Thyroid gland (tissue), 4 donors: ENCODE results near the gene ATP5PB.

Experiments used
- POLR2A ChIP-seq, 2 donors: fragments of 450-650 bp; IDR thresholded peaks; one replicate each; pipeline ENCODE4 v1.6.1; 2017; ENCODE audit warnings: antibody characterized with exemption in 2 of 2, mild to moderate bottlenecking in 2 of 2, moderate library complexity in 1 of 2
- TF ChIP-seq, protein P1 (sequence below), 6 experiments: fragments of 200-600 bp in 3 of 6; fragments of 450-650 bp in 3 of 6; sonication (generic) in 3 of 6; IDR thresholded peaks; one replicate each; pipeline ENCODE4 v1.5.1; 2016 to 2019; ENCODE audit warnings: antibody characterized with exemption in 6 of 6, mild to moderate bottlenecking in 2 of 6, inconsistent platforms in 1 of 6, moderate library complexity in 1 of 6

DNA sequence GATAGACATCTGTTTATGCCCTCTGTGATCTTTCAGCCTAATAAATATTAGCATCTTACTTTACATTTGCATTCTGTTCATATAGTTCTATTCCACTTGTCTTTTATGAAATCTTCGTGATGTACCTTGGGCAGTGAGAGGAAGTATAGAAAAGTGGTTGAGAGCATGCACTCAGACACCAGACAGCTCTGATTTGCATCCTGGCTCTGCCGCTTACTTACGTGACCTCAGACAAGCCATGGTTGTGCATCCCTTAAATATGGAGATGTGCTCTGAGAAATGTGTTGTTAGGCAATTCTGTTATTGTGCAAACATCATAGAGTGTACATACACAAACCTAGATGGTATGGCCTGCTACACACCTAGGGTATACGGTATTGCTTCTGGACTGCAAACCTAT is 44.7 kb upstream of the ATP5PB start:
- TF ChIP-seq, protein P1, sequence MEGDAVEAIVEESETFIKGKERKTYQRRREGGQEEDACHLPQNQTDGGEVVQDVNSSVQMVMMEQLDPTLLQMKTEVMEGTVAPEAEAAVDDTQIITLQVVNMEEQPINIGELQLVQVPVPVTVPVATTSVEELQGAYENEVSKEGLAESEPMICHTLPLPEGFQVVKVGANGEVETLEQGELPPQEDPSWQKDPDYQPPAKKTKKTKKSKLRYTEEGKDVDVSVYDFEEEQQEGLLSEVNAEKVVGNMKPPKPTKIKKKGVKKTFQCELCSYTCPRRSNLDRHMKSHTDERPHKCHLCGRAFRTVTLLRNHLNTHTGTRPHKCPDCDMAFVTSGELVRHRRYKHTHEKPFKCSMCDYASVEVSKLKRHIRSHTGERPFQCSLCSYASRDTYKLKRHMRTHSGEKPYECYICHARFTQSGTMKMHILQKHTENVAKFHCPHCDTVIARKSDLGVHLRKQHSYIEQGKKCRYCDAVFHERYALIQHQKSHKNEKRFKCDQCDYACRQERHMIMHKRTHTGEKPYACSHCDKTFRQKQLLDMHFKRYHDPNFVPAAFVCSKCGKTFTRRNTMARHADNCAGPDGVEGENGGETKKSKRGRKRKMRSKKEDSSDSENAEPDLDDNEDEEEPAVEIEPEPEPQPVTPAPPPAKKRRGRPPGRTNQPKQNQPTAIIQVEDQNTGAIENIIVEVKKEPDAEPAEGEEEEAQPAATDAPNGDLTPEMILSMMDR (IDR thresholded peaks at IDR 0.05) = no peak
- no peak for TF ChIP-seq POLR2A (IDR thresholded peaks at IDR 0.05)
